SK-N-SH (cell line): ENCODE measurements around the gene MMP24OS. TPM values are rescaled to one million over a fixed set of nuclear protein-coding genes. Genes with fewer than 3 reads are reported as not detected.

ENCODE experiments used
- CTCF ChIA-PET: fragments of 300-600, 350-600 bp; formaldehyde crosslinking; extraction: SDS; loops from one replicate; lab custom pipeline; 2021; lab: Yijun Ruan, JAX
- POLR2A ChIA-PET: fragments of 350-600 bp; sonication (Branson Sonifier 250); formaldehyde crosslinking; extraction: SDS; loops from one replicate; lab custom pipeline; 2020; ENCODE audit warnings: antibody characterized with exemption, inconsistent platforms; lab: Yijun Ruan, JAX
- DNase-seq: peaks from one replicate; pipeline ENCODE4 v3.0.0; 2012
- H2AFZ ChIP-seq: fragments of 200-600 bp; sonication (generic); 2 replicates; pipeline ENCODE4 v1.8.1; 2016; ENCODE audit warnings: antibody characterized with exemption, mild to moderate bottlenecking, low read depth
- H3F3A ChIP-seq: fragments of 200-600 bp; sonication (generic); replicated peaks from 2 replicates; pipeline ENCODE3; 2016; ENCODE audit warnings: antibody characterized with exemption, mild to moderate bottlenecking; ENCODE audit not compliant: insufficient read depth
- H3K27ac ChIP-seq, 2 experiments: fragments of 200-500 bp in 1 of 2; fragments of 200-600 bp in 1 of 2; sonication (Bioruptor generic) in 1 of 2; sonication (generic), shearing (Covaris generic) in 1 of 2; 2 replicates each; pipeline versions ENCODE4 v1.5.1 to v1.6.1; 2014 to 2016; ENCODE audit warnings: low read depth in 2 of 2, inconsistent platforms in 1 of 2, low read length in 1 of 2, mild to moderate bottlenecking in 1 of 2, mixed read lengths in 1 of 2
- H3K27me3 ChIP-seq: fragments of 200-600 bp; sonication (generic), shearing (Covaris generic); 2 replicates; pipeline ENCODE4 v1.6.1; 2016; ENCODE audit warnings: mixed run types; ENCODE audit not compliant: insufficient read depth
- H3K36me3 ChIP-seq, 2 experiments: fragments of 200-500 bp in 1 of 2; fragments of 200-600 bp in 1 of 2; sonication (Bioruptor generic) in 1 of 2; sonication (generic) in 1 of 2; replicated peaks in 1 of 2; 2 replicates each; pipeline versions ENCODE3 to v1.5.1; 2014 to 2016; ENCODE audit warnings: low read length in 1 of 2, mild to moderate bottlenecking in 1 of 2; ENCODE audit not compliant: insufficient read depth in 2 of 2, control insufficient read depth in 1 of 2
- H3K4me1 ChIP-seq, 2 experiments: fragments of 200-500 bp in 1 of 2; fragments of 200-600 bp in 1 of 2; sonication (Bioruptor generic) in 1 of 2; sonication (generic), shearing (Covaris generic) in 1 of 2; 2 replicates each; pipeline versions ENCODE4 v1.5.1 to v1.6.1; 2014 to 2016; ENCODE audit warnings: low read depth in 1 of 2, low read length in 1 of 2, mixed run types in 1 of 2; ENCODE audit not compliant: insufficient read depth in 2 of 2, control insufficient read depth in 1 of 2
- H3K4me2 ChIP-seq: fragments of 200-600 bp; sonication (generic), shearing (Covaris generic); 2 replicates; pipeline ENCODE4 v1.6.1; 2017; ENCODE audit warnings: mixed run types
- H3K4me3 ChIP-seq, 2 experiments: fragments of 200-500 bp in 1 of 2; fragments of 200-600 bp in 1 of 2; sonication (Bioruptor generic) in 1 of 2; sonication (generic), shearing (Covaris generic) in 1 of 2; 2 replicates each; pipeline versions ENCODE4 v1.5.1 to v1.8.1; 2014 to 2016; ENCODE audit warnings: low read depth in 2 of 2, inconsistent platforms in 1 of 2, low read length in 1 of 2, mild to moderate bottlenecking in 1 of 2, mixed read lengths in 1 of 2, moderate library complexity in 1 of 2
- H3K79me2 ChIP-seq: fragments of 200-600 bp; sonication (generic); 2 replicates; pipeline ENCODE4 v1.8.1; 2017; ENCODE audit warnings: mild to moderate bottlenecking; ENCODE audit not compliant: insufficient read depth
- H3K9ac ChIP-seq: fragments of 200-600 bp; sonication (generic); 2 replicates; pipeline ENCODE4 v1.6.1; 2017; ENCODE audit warnings: mixed run types
- H3K9me2 ChIP-seq: fragments of 200-600 bp; sonication (generic); 2 replicates; pipeline ENCODE4 v1.6.1; 2017; ENCODE audit warnings: mixed run types
- H3K9me3 ChIP-seq: fragments of 200-600 bp; sonication (generic); 2 replicates; pipeline ENCODE4 v1.6.1; 2017; ENCODE audit warnings: mixed run types, mild to moderate bottlenecking, moderate library complexity
- H4K20me1 ChIP-seq: fragments of 200-600 bp; sonication (generic); 2 replicates; pipeline ENCODE4 v1.6.1; 2017; ENCODE audit warnings: mild to moderate bottlenecking, mixed run types; ENCODE audit not compliant: insufficient read depth
- CHD2 ChIP-seq: fragments of 150-350 bp; IDR thresholded peaks from 2 replicates; pipeline ENCODE4 v1.6.1; 2018; ENCODE audit warnings: low read length; ENCODE audit not compliant: partially characterized antibody
- FOXJ3 ChIP-seq: sonication (generic); formaldehyde crosslinking; IDR thresholded peaks from 2 replicates; pipeline ENCODE4 v1.5.1; 2020; ENCODE audit warnings: mild to moderate bottlenecking, missing genetic modification reagents
- FOXM1 ChIP-seq: IDR thresholded peaks from 2 replicates; pipeline ENCODE4 v1.4.0; 2012; ENCODE audit warnings: low read depth, mild to moderate bottlenecking
- GATA2 ChIP-seq: sonication (generic); formaldehyde crosslinking; IDR thresholded peaks from 2 replicates; pipeline ENCODE4 v1.5.0; 2020; ENCODE audit warnings: mild to moderate bottlenecking, missing genetic modification reagents
- JUND ChIP-seq: IDR thresholded peaks from 2 replicates; pipeline ENCODE4 v1.4.0; 2012
- MAX ChIP-seq: IDR thresholded peaks from 2 replicates; pipeline ENCODE4 v1.4.0; 2012; ENCODE audit warnings: low read depth
- MXI1 ChIP-seq: IDR thresholded peaks from 2 replicates; pipeline ENCODE4 v1.6.1; 2012; ENCODE audit warnings: mild to moderate bottlenecking, low read depth, low read length, improper control_type of control experiment
- NFIC ChIP-seq: IDR thresholded peaks from 2 replicates; pipeline ENCODE4 v1.4.0; 2012; ENCODE audit warnings: borderline replicate concordance
- PBX3 ChIP-seq: IDR thresholded peaks from 2 replicates; pipeline ENCODE4; 2012
- POLR2AphosphoS5 ChIP-seq: IDR thresholded peaks from 2 replicates; pipeline ENCODE4 v1.6.1; 2012; ENCODE audit warnings: low read depth, low read length
- RCOR1 ChIP-seq: fragments of 150-350 bp; IDR thresholded peaks from 2 replicates; pipeline ENCODE4 v1.6.1; 2017; ENCODE audit warnings: antibody characterized with exemption, low read length
- RFX5 ChIP-seq: IDR thresholded peaks from 2 replicates; pipeline ENCODE4 v1.6.1; 2012; ENCODE audit warnings: mild to moderate bottlenecking, improper control_type of control experiment, low read length
- RXRA ChIP-seq: IDR thresholded peaks from 2 replicates; pipeline ENCODE4 v1.4.0; 2012; ENCODE audit warnings: low read depth, mild to moderate bottlenecking, borderline replicate concordance
- USF1 ChIP-seq: IDR thresholded peaks from 2 replicates; pipeline ENCODE4 v1.4.0; 2012; ENCODE audit warnings: low read depth, borderline replicate concordance
- YY1 ChIP-seq: IDR thresholded peaks from 2 replicates; pipeline ENCODE4 v1.4.0; 2012; ENCODE audit warnings: low read depth, mild to moderate bottlenecking
- ZBTB33 ChIP-seq: IDR thresholded peaks from 2 replicates; pipeline ENCODE4 v1.4.0; 2012; ENCODE audit warnings: low read depth, borderline replicate concordance
- WGBS: methylation state at CpG from one replicate; pipeline ENCODE4 v1.1.6; 2017; ENCODE audit warnings: low lambda C conversion rate; 5-methylcytosine and 5-hydroxymethylcytosine counted together
- polyA plus RNA-seq, 3 experiments: library from polyadenylated mRNA; depleted of rRNA; stranded (reverse); fragments of >200 nt; gene quantifications; 2 replicates each; pipeline ENCODE4 v1.2.3, GENCODE V29; 2012

Gene MMP24OS
- polyA plus RNA-seq, 1 of the 3 experiments (the other 2 are of a cell fraction) = 53.1 TPM

GRCh38 chr20:35286077-35286898, 8.4 kb upstream of the MMP24OS start:
- Histone ChIP-seq H3K9ac (no peak overlapping the region), H3F3A (peaks cover 9% of the 10 kb centered on the region), H3K9me3 (no peaks in the 10 kb centered on the region), H3K27ac (no peak overlapping the region), H3K36me3 (peaks cover 3 to 12% of the 10 kb centered on the region in 2 experiments), H3K79me2 (peaks cover 32% of the 10 kb centered on the region), H4K20me1 (no peaks in the 10 kb centered on the region), H2AFZ (no peak overlapping the region), H3K27me3 (no peaks in the 10 kb centered on the region), H3K4me3 (no peak overlapping the region), H3K9me2 (no peaks in the 10 kb centered on the region), H3K4me1 (peaks cover 0 to 25% of the 10 kb centered on the region in 2 experiments; a peak in 3 of 4 replicates), H3K4me2 (no peak overlapping the region)
- no peak for TF ChIP-seq RXRA
- no peak for TF ChIP-seq ZBTB33
- TF ChIP-seq FOXJ3 (CRISPR knock-in tag) = no peak
- no peak for TF ChIP-seq NFIC
- TF ChIP-seq FOXM1 = no peak
- TF ChIP-seq RFX5 = no peak
- TF ChIP-seq MAX = no peak
- no peak for TF ChIP-seq USF1
- no peak for TF ChIP-seq YY1
- TF ChIP-seq RCOR1 = no peak
- TF ChIP-seq JUND = no peak
- TF ChIP-seq PBX3 = no peak
- TF ChIP-seq MXI1 = no peak
- no peak for TF ChIP-seq POLR2AphosphoS5
- no peak for TF ChIP-seq CHD2
- TF ChIP-seq GATA2 = no peak
- CTCF ChIA-PET = interaction anchor here (1.0 to 1.3 kb wide), 3 partner anchors 9 to 141 kb away, joined by 3 to 4 read pairs (median 3); no protein-coding TSS in a partner anchor
- POLR2A ChIA-PET = no interaction called here
- WGBS = 80% methylated on average over 1 of the region's 12 CpGs
- no peak for DNase-seq
